Lung (tissue), 12 donors: ENCODE results near the gene MS4A13. TPM values are rescaled to one million over a fixed set of nuclear protein-coding genes. Genes with fewer than 3 reads are reported as not detected.

Experiments used
- ATAC-seq: fragments of 200-7000 bp; cut with Tn5 transposase; one replicate; pipeline ENCODE4 v1.9.1; 2020; ENCODE audit warnings: moderate number of reproducible peaks; ENCODE audit not compliant: insufficient read depth, low FRiP score
- DNase-seq, 3 donors: peaks; one replicate each; pipeline ENCODE4 v3.0.0-alpha.2; 2013 to 2017
- H3K27ac ChIP-seq, 2 donors: one replicate each; pipeline ENCODE4 v1.5.1; 2013; ENCODE audit warnings: mild to moderate bottlenecking in 2 of 2, moderate library complexity in 2 of 2, control low read depth in 1 of 2, inconsistent platforms in 1 of 2, low read depth in 1 of 2, low read length in 1 of 2
- H3K27me3 ChIP-seq, 3 donors: one replicate each; pipeline ENCODE4 v1.5.1; 2013; ENCODE audit warnings: low read length in 2 of 3; ENCODE audit not compliant: control insufficient read depth in 3 of 3, insufficient read depth in 3 of 3
- H3K36me3 ChIP-seq, 4 donors: one replicate each; pipeline ENCODE4 v1.5.1; 2013; ENCODE audit warnings: low read length in 4 of 4, mild to moderate bottlenecking in 1 of 4, moderate library complexity in 1 of 4; ENCODE audit not compliant: control insufficient read depth in 4 of 4, insufficient read depth in 4 of 4
- H3K4me1 ChIP-seq, 5 donors: one replicate each; pipeline ENCODE4 v1.5.1; 2013; ENCODE audit warnings: low read length in 5 of 5, mild to moderate bottlenecking in 2 of 5, moderate library complexity in 1 of 5; ENCODE audit not compliant: control insufficient read depth in 5 of 5, insufficient read depth in 5 of 5
- H3K4me3 ChIP-seq: one replicate; pipeline ENCODE4 v1.5.1; 2013; ENCODE audit warnings: mild to moderate bottlenecking, control low read depth, moderate library complexity
- H3K9ac ChIP-seq, 2 donors: one replicate each; pipeline ENCODE4 v1.5.1; 2013; ENCODE audit warnings: low read length in 2 of 2, control low read depth in 1 of 2; ENCODE audit not compliant: insufficient read depth in 1 of 2
- H3K9me3 ChIP-seq, 4 donors: one replicate each; pipeline ENCODE4 v1.5.1; 2013; ENCODE audit warnings: low read length in 3 of 4, mild to moderate bottlenecking in 1 of 4, moderate library complexity in 1 of 4; ENCODE audit not compliant: control insufficient read depth in 4 of 4, insufficient read depth in 3 of 4
- CTCF ChIP-seq: IDR thresholded peaks from 2 replicates; pipeline ENCODE4 v1.5.1; 2012; ENCODE audit warnings: mild to moderate bottlenecking; ENCODE audit errors: control extremely low read depth, extremely low read depth
- WGBS, 2 donors: extraction: QIAGEN DNeasy Blood & Tissue Kit; methylation state at CpG; one replicate each; pipeline ENCODE4 v1.1.7; 2013; 5-methylcytosine and 5-hydroxymethylcytosine counted together
- polyA plus RNA-seq, 2 donors: library from polyadenylated mRNA; stranded (reverse); fragments of 200-250 nt; gene quantifications; one replicate each; pipeline ENCODE4 v1.2.1, GENCODE V29; 2013
- total RNA-seq, 2 donors: library from RNA; depleted of rRNA in 1 of 2; stranded (reverse); fragments of >200 nt in 1 of 2; gene quantifications; one replicate each; pipeline ENCODE4 v1.2.1, GENCODE V29; 2014 to 2021
- donor health status: control.
- donor health status: control.
- donor health status: Bipolar disorder and iron deficiency.
- donor health status: healthy.
- donor health status: DM: yes; HTN: yes; CAD: no.

The MS4A13 gene
- total and polyA plus RNA-seq, 4 donors = not detected

- no peaks in the 10 kb centered on the region for H3K27me3 ChIP-seq
- H3K27ac ChIP-seq = no peak overlapping the region
- DNase-seq (no peak), ATAC-seq (no peak)
- WGBS, 2 donors = 37 to 56% methylated on average over 2 of the region's 2 CpGs
- no peaks in the 10 kb centered on the region for H3K9me3 ChIP-seq
- no peak overlapping the region for H3K9ac ChIP-seq
- no peaks in the 10 kb centered on the region for H3K4me1 ChIP-seq
- no peak for TF ChIP-seq CTCF
- no peaks in the 10 kb centered on the region for H3K36me3 ChIP-seq
- no peak overlapping the region for H3K4me3 ChIP-seq
Measured at GRCh38 chr11:60498399-60498798, 16.8 kb upstream of the MS4A13 start.

- Histone ChIP-seq H3K27ac (no peak overlapping the region), H3K9me3 (no peaks in the 10 kb centered on the region), H3K4me1 (no peaks in the 10 kb centered on the region), H3K27me3 (no peaks in the 10 kb centered on the region), H3K4me3 (no peak overlapping the region), H3K36me3 (no peaks in the 10 kb centered on the region), H3K9ac (no peak overlapping the region)
- WGBS, 2 donors = 46 to 66% methylated on average over 4 of the region's 4 CpGs
- no peak for TF ChIP-seq CTCF
- no peak for DNase-seq
- ATAC-seq = no peak
Measured at GRCh38 chr11:60498853-60499252, 16.3 kb upstream of the MS4A13 start.

GRCh38 chr11:60500276-60500910 is 14.8 kb upstream of the MS4A13 start:
- H3K4me1 ChIP-seq = no peaks in the 10 kb centered on the region
- 77 to 90% methylated on average over 3 of the region's 3 CpGs for WGBS, 2 donors
- TF ChIP-seq CTCF = no peak

More at GRCh38 chr11:60500276-60500910, 14.8 kb upstream of the MS4A13 start:
- H3K27me3 ChIP-seq = no peaks in the 10 kb centered on the region
- ATAC-seq (no peak), DNase-seq (no peak)
- no peak overlapping the region for H3K27ac ChIP-seq
- H3K9ac ChIP-seq = no peak overlapping the region
- H3K4me3 ChIP-seq = no peak overlapping the region
- no peaks in the 10 kb centered on the region for H3K36me3 ChIP-seq
- no peaks in the 10 kb centered on the region for H3K9me3 ChIP-seq
